ENCODE data around the gene USP37. TPM values are rescaled to one million over a fixed set of nuclear protein-coding genes. Genes with fewer than 3 reads are reported as not detected.

USP37 gene
- total and polyA plus RNA-seq, 2 of the 13 experiments (the other 11 are each of a cell fraction or from before 2014, with no cell fraction given) = 6.5 to 30.6 TPM

DNA sequence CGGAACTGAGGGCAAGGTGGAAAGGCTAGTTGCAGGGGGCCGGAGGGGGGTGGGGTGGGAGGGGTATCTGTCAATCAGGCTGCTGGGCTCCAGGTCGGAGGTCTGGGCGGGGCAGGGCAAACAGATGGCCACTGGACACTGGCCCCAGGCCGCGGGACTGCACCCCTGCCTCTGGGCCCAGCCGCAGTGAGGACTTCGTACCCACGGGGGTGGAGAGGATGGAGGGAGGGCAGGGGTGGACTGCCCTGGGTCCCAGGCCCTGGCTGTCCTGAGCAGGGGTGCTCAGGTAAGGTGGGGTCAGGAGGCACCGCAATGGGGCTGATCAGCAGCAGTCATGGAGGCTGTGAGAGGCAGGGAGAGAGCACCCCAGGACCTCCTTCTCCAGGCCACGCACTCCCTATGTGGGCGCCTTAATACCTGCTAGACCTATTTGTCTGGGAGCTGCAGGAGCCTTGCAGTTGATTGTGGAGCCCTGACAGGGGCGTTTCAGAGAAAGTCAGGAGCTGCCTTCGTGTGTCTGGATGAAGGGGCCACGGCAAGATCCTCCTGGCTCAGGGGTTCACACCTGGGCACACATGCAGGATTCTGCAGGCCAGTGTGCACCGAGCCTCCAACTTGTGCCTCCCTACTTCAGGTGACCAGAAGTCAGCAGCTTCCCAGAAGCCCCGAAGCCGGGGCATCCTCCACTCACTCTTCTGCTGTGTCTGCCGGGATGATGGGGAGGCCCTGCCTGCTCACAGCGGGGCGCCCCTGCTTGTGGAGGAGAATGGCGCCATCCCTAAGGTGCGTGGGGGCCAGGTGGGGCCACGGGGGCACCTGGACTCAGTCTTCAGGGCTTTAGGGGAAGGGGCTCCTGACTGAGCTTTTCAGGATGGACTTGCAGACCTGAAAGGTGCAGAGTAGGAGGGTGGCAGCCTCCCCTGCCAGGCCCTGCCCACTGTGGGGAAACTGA, 166.9 kb downstream of the USP37 start (continued):
- peak; percentile 97 for TF ChIP-seq HDAC2 (CRISPR knock-in tag; IDR thresholded peaks at IDR 0.05)
- no peak for TF ChIP-seq SMARCE1 (IDR thresholded peaks at IDR 0.05; ENCODE audit: borderline replicate concordance)
- peak; percentile 61; the same call in 1 of the 2 replicates for TF ChIP-seq KDM1A (CRISPR knock-in tag; IDR thresholded peaks at IDR 0.05)
- TF ChIP-seq ATF7 (IDR thresholded peaks at IDR 0.05) = no peak
- peak; percentile 61; the same call in 1 of the 2 replicates for TF ChIP-seq ATF7 (CRISPR knock-in tag; IDR thresholded peaks at IDR 0.05)
- TF ChIP-seq ZNF766 (CRISPR knock-in tag; IDR thresholded peaks at IDR 0.05; ENCODE audit: borderline replicate concordance) = 0 out of 2 replicates have a peak, but pooled peaks have one; percentile 38
- TF ChIP-seq HMGA1 (CRISPR knock-in tag; conservative IDR thresholded peaks at IDR 0.05) = no peak
- TF ChIP-seq, protein P1, sequence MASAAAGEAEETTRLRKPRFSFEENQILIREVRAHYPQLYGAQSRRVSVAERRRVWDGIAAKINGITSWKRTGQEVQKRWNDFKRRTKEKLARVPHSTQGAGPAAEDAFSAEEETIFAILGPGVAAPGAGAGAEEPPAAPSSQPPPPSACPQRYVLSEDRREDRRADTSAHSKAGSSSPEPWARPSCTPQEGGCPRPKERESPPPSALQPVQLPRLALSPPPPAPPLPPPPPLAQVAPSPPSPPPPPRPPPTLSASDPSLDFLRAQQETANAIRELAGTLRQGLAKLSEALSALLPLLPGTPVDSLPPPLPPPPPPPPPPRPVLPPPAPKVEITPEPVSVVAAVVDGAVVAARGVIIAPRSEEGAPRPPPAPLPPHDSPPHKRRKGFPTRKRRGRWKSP (CRISPR knock-in tag; IDR thresholded peaks at IDR 0.05) = 0 out of 2 replicates have a peak, but pooled peaks have one; percentile 15
- peak; percentile 100 for TF ChIP-seq AKAP8 (CRISPR knock-in tag; IDR thresholded peaks at IDR 0.05)
- TF ChIP-seq KLF13 (CRISPR knock-in tag; IDR thresholded peaks at IDR 0.05) = peak; percentile 23; the same call in 1 of the 2 replicates
- TF ChIP-seq KMT2B (CRISPR knock-in tag; IDR thresholded peaks at IDR 0.05) = peak; percentile 48; the same call in 1 of the 2 replicates
- no peak for TF ChIP-seq ZNF256 (CRISPR knock-in tag; conservative IDR thresholded peaks at IDR 0.05)
- peak; percentile 83 for TF ChIP-seq ELF3 (CRISPR knock-in tag; IDR thresholded peaks at IDR 0.05)
- peak; percentile 29; the same call in 1 of the 2 replicates for TF ChIP-seq JUND (CRISPR knock-in tag; IDR thresholded peaks at IDR 0.05)
- no peak for TF ChIP-seq SMAD9 (CRISPR knock-in tag; IDR thresholded peaks at IDR 0.05)
- TF ChIP-seq, protein P2, sequence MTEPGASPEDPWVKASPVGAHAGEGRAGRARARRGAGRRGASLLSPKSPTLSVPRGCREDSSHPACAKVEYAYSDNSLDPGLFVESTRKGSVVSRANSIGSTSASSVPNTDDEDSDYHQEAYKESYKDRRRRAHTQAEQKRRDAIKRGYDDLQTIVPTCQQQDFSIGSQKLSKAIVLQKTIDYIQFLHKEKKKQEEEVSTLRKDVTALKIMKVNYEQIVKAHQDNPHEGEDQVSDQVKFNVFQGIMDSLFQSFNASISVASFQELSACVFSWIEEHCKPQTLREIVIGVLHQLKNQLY (CRISPR knock-in tag; IDR thresholded peaks at IDR 0.05) = peak; percentile 55; the same call in 1 of the 2 replicates
- TF ChIP-seq PHF5A (CRISPR knock-in tag; IDR thresholded peaks at IDR 0.05; ENCODE audit: low read depth, unreplicated experiment) = peak; percentile 60
- TF ChIP-seq, protein P3, sequence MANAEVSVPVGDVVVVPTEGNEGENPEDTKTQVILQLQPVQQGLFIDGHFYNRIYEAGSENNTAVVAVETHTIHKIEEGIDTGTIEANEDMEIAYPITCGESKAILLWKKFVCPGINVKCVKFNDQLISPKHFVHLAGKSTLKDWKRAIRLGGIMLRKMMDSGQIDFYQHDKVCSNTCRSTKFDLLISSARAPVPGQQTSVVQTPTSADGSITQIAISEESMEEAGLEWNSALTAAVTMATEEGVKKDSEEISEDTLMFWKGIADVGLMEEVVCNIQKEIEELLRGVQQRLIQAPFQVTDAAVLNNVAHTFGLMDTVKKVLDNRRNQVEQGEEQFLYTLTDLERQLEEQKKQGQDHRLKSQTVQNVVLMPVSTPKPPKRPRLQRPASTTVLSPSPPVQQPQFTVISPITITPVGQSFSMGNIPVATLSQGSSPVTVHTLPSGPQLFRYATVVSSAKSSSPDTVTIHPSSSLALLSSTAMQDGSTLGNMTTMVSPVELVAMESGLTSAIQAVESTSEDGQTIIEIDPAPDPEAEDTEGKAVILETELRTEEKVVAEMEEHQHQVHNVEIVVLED (CRISPR knock-in tag; IDR thresholded peaks at IDR 0.05; ENCODE audit: borderline replicate concordance) = no peak
- TF ChIP-seq ZNF317 (CRISPR knock-in tag; IDR thresholded peaks at IDR 0.05) = no peak; the same call in 1 of the 2 replicates
- peak; percentile 88; the same call in 1 of the 2 replicates for TF ChIP-seq KDM3A (CRISPR knock-in tag; IDR thresholded peaks at IDR 0.05; ENCODE audit: low read depth)
- peak; percentile 97 for TF ChIP-seq KDM6A (CRISPR knock-in tag; IDR thresholded peaks at IDR 0.05; ENCODE audit: low read depth)
- TF ChIP-seq MEIS2 (CRISPR knock-in tag; IDR thresholded peaks at IDR 0.05) = peak; percentile 99
- peak; percentile 64; the same call in 1 of the 2 replicates for TF ChIP-seq CREM (IDR thresholded peaks at IDR 0.05)
- TF ChIP-seq CREM (CRISPR knock-in tag; IDR thresholded peaks at IDR 0.05) = no peak
- peak; percentile 80 for TF ChIP-seq NCOA2 (CRISPR knock-in tag; IDR thresholded peaks at IDR 0.05)
- TF ChIP-seq ZNF839 (CRISPR knock-in tag; IDR thresholded peaks at IDR 0.05; ENCODE audit: borderline replicate concordance) = no peak; the same call in 1 of the 2 replicates
- TF ChIP-seq KAT8 (CRISPR knock-in tag; IDR thresholded peaks at IDR 0.05) = peak; percentile 81
- peak; percentile 26; the same call in 1 of the 2 replicates for TF ChIP-seq ZNF567 (CRISPR knock-in tag; IDR thresholded peaks at IDR 0.05; ENCODE audit: borderline replicate concordance)
- TF ChIP-seq ZNF468 (CRISPR knock-in tag; IDR thresholded peaks at IDR 0.05) = no peak
- no peak; the same call in 1 of the 2 replicates for TF ChIP-seq MIER2 (CRISPR knock-in tag; IDR thresholded peaks at IDR 0.05)

Data from HepG2 (cell line).